Glutamatergic neuron (in vitro differentiated cells): ENCODE results near the gene MRPL49. TPM values are rescaled to one million over a fixed set of nuclear protein-coding genes. Genes with fewer than 3 reads are reported as not detected.
"Not testable (repeated sequence)": the region's sequence is repeated elsewhere in the genome, so short reads cannot be mapped to it uniquely, and the experiment has no call there.

Experiments used
- DNase-seq: peaks from one replicate; pipeline ENCODE4 v3.0.0; 2022
- H3K27ac Mint-ChIP-seq: one replicate; pipeline ENCODE4 v1.8.0; 2020; ENCODE audit warnings: mild to moderate bottlenecking, mixed read lengths, inconsistent platforms; ENCODE audit not compliant: unreplicated experiment
- H3K27me3 Mint-ChIP-seq: one replicate; pipeline ENCODE4 v1.8.0; 2020; ENCODE audit warnings: mild to moderate bottlenecking, moderate library complexity, mixed read lengths, inconsistent platforms; ENCODE audit not compliant: unreplicated experiment
- H3K36me3 Mint-ChIP-seq: one replicate; pipeline ENCODE4 v1.8.0; 2020; ENCODE audit warnings: mild to moderate bottlenecking, mixed read lengths, inconsistent platforms; ENCODE audit not compliant: unreplicated experiment
- H3K4me1 Mint-ChIP-seq: one replicate; pipeline ENCODE4 v1.8.0; 2020; ENCODE audit warnings: mild to moderate bottlenecking, low read depth, mixed read lengths, inconsistent platforms; ENCODE audit not compliant: unreplicated experiment
- H3K4me3 Mint-ChIP-seq: one replicate; pipeline ENCODE4 v1.8.0; 2020; ENCODE audit warnings: mild to moderate bottlenecking, mixed read lengths, inconsistent platforms; ENCODE audit not compliant: unreplicated experiment
- H3K9me3 Mint-ChIP-seq: one replicate; pipeline ENCODE4 v1.8.0; 2020; ENCODE audit warnings: mild to moderate bottlenecking, moderate library complexity, mixed read lengths, inconsistent platforms; ENCODE audit not compliant: unreplicated experiment
- CTCF ChIP-seq: fragments of 200-600 bp; sonication (generic); IDR thresholded peaks from one replicate; pipeline ENCODE4 v1.5.0; 2021; ENCODE audit not compliant: partially characterized antibody, unreplicated experiment
- total RNA-seq: library from RNA; stranded (reverse); fragmentation: NEBNext Ultra II Directional; extraction: Animal tissue kit (Norgen Biotek cat#: 25700); gene quantifications from one replicate; pipeline ENCODE4 v1.2.1, GENCODE V29; 2021; ENCODE audit not compliant: unreplicated experiment

Gene MRPL49
- total RNA-seq, 1 donor from 2014 or later: 32.9 TPM

- no peaks in the 10 kb centered on the region for H3K36me3 Mint-ChIP-seq
- H3K4me3 Mint-ChIP-seq: peak overlapping the region; percentile 88
Observed at GRCh38 chr11:65116370-65117205, 5.5 kb upstream of the MRPL49 start.

GRCh38 chr11:65117206-65118096 is 4.7 kb upstream of the MRPL49 start, which contains the start of gene ZNHIT2:
Gene ZNHIT2, minus strand, starts transcription at chr11:65117701. Its CDS starts 48 bp downstream, at chr11:65117653.
- peak; percentile 96 for TF ChIP-seq CTCF
- Mint-ChIP-seq H3K4me1 (peaks cover 13% of the 10 kb centered on the region), H3K9me3 (peaks cover 23% of the 10 kb centered on the region), H3K27me3 (peaks cover 29% of the 10 kb centered on the region), H3K4me3 (peak within 1 kb of the TSS; percentile 88), H3K36me3 (no peaks in the 10 kb centered on the region), H3K27ac (peak within 1 kb of the TSS; percentile 82)
- peak; percentile 99 for DNase-seq

More at GRCh38 chr11:65116370-65117205, 5.5 kb upstream of the MRPL49 start:
- TF ChIP-seq CTCF: no peak
- Mint-ChIP-seq H3K27ac (peak overlapping the region; percentile 82), H3K27me3 (peaks cover 25% of the 10 kb centered on the region), H3K4me1 (peaks cover 12% of the 10 kb centered on the region), H3K9me3 (peaks cover 24% of the 10 kb centered on the region)
- DNase-seq: peak; percentile 49

- H3K27ac Mint-ChIP-seq: peak overlapping the region; percentile 82
- H3K4me3 Mint-ChIP-seq: peak overlapping the region; percentile 75
- H3K9me3 Mint-ChIP-seq: peaks cover 22% of the 10 kb centered on the region
- H3K36me3 Mint-ChIP-seq: no peaks in the 10 kb centered on the region
- peak; percentile 48 for TF ChIP-seq CTCF
- no peak for DNase-seq
- peaks cover 30% of the 10 kb centered on the region for H3K27me3 Mint-ChIP-seq
- peaks cover 13% of the 10 kb centered on the region for H3K4me1 Mint-ChIP-seq
Observed at GRCh38 chr11:65118097-65118837, 3.9 kb upstream of the MRPL49 start.

- not testable (repeated sequence) for DNase-seq, H3K36me3 Mint-ChIP-seq, H3K4me1 Mint-ChIP-seq
- H3K27me3 Mint-ChIP-seq: peaks cover 24% of the 10 kb centered on the region
- peak overlapping the region; percentile 17 for H3K4me3 Mint-ChIP-seq
- peaks cover 18% of the 10 kb centered on the region for H3K9me3 Mint-ChIP-seq
- H3K27ac Mint-ChIP-seq: peak overlapping the region; percentile 71
Observed at GRCh38 chr11:65118891-65119669, 3.0 kb upstream of the MRPL49 start.
